OCI-LY7 (cell line): Measurements from ENCODE around the gene PLOD1. TPM values are rescaled to one million over a fixed set of nuclear protein-coding genes. Genes with fewer than 3 reads are reported as not detected.
A peak's percentile ranks its signal among the peaks of the same experiment; 100 is the strongest.
"Not testable (repeated sequence)": the region's sequence is repeated elsewhere in the genome, so short reads cannot be mapped to it uniquely, and the experiment has no call there.

ENCODE experiments used
- BruUV-seq: library from RNA; stranded (reverse); fragments of 400-500 nt; replicated peaks from 2 replicates; lab custom pipeline; 2021; lab: Mats Ljungman, UMichigan
- CTCF ChIA-PET: fragments of 300-600 bp; sonication (Branson Sonifier 250); formaldehyde crosslinking; loops from one replicate; lab custom pipeline; 2022; ENCODE audit warnings: antibody characterized with exemption; ENCODE audit not compliant: unreplicated experiment; lab: Charles Lee
- POLR2A ChIA-PET: fragments of 300-600 bp; sonication (Branson Sonifier 250); formaldehyde crosslinking; loops from one replicate; lab custom pipeline; 2022; ENCODE audit warnings: antibody characterized with exemption; lab: Charles Lee
- DNase-seq: peaks from one replicate; pipeline ENCODE4 v3.0.0-alpha.2; 2015; ENCODE audit warnings: low spot score
- H2AFZ ChIP-seq: fragments of 200-600 bp; sonication (generic), shearing (Covaris generic); 2 replicates; pipeline ENCODE4 v1.6.1; 2014; ENCODE audit warnings: mild to moderate bottlenecking, antibody characterized with exemption, low read length, moderate library complexity
- H3K27ac ChIP-seq: fragments of 200-600 bp; sonication (generic); 2 replicates; pipeline ENCODE4 v1.5.1; 2014; ENCODE audit warnings: mixed run types, low read depth, mild to moderate bottlenecking, moderate library complexity, low read length, inconsistent platforms; ENCODE audit not compliant: poor library complexity, severe bottlenecking
- H3K36me3 ChIP-seq: fragments of 200-600 bp; sonication (generic); 2 replicates; pipeline ENCODE4 v1.6.1; 2014; ENCODE audit warnings: mild to moderate bottlenecking, antibody characterized with exemption, low read length, moderate library complexity, mixed read lengths; ENCODE audit not compliant: insufficient read depth
- H3K4me1 ChIP-seq: fragments of 200-600 bp; sonication (generic); 2 replicates; pipeline ENCODE4 v1.5.1; 2014; ENCODE audit warnings: mild to moderate bottlenecking, low read length; ENCODE audit not compliant: insufficient read depth, poor library complexity, severe bottlenecking
- H3K4me2 ChIP-seq: fragments of 200-600 bp; sonication (generic); 2 replicates; pipeline ENCODE4 v1.6.1; 2014; ENCODE audit warnings: mild to moderate bottlenecking, low read length
- H3K4me3 ChIP-seq: fragments of 200-600 bp; sonication (generic); 2 replicates; pipeline ENCODE4 v1.5.1; 2014; ENCODE audit warnings: mild to moderate bottlenecking, low read depth, low read length; ENCODE audit not compliant: poor library complexity, severe bottlenecking
- H3K79me2 ChIP-seq: fragments of 200-600 bp; sonication (generic); 2 replicates; pipeline ENCODE4 v1.6.1; 2016; ENCODE audit warnings: low read depth, mild to moderate bottlenecking, low read length, moderate library complexity, mixed read lengths; ENCODE audit not compliant: insufficient read depth
- H3K9me2 ChIP-seq: fragments of 200-600 bp; sonication (generic); 2 replicates; pipeline ENCODE4 v1.6.1; 2016; ENCODE audit warnings: mild to moderate bottlenecking, low read length, mixed read lengths; ENCODE audit not compliant: insufficient read depth
- H3K9me3 ChIP-seq: fragments of 200-600 bp; sonication (generic); 2 replicates; pipeline ENCODE4 v1.6.1; 2014; ENCODE audit warnings: mild to moderate bottlenecking, mixed run types, low read length, mixed read lengths
- H4K20me1 ChIP-seq: fragments of 200-600 bp; sonication (generic); 2 replicates; pipeline ENCODE4 v1.6.1; 2014; ENCODE audit warnings: mild to moderate bottlenecking, antibody characterized with exemption, low read length, moderate library complexity, mixed read lengths; ENCODE audit not compliant: insufficient read depth
- CTCF ChIP-seq: fragments of 200-600 bp; sonication (generic); conservative IDR thresholded peaks from 2 replicates; pipeline ENCODE4 v1.5.1; 2014; ENCODE audit warnings: mild to moderate bottlenecking, antibody characterized with exemption, low read length, moderate library complexity, mixed read lengths
- EZH2phosphoT487 ChIP-seq: fragments of 200-600 bp; sonication (generic); IDR thresholded peaks from 2 replicates; pipeline ENCODE4 v1.6.1; 2018; ENCODE audit warnings: low read depth, borderline replicate concordance, mild to moderate bottlenecking, mixed run types, antibody characterized with exemption, low read length, moderate library complexity, mixed read lengths
- intact Hi-C: fragments of 100-400 bp; cut with micrococcal nuclease; formaldehyde crosslinking; loops from one replicate; pipeline ENCODE4 v1.10.0; 2022; ENCODE audit not compliant: unreplicated experiment
- total RNA-seq, 2 experiments: library from RNA; depleted of rRNA in 1 of 2; stranded (reverse); fragments of >200 nt in 1 of 2; shearing (Covaris generic) in 1 of 2; gene quantifications; 2 replicates each; pipeline ENCODE4 v1.2.3, GENCODE V29; 2014 to 2022

Gene PLOD1
- total RNA-seq, 2 experiments from 2014 or later = 11.3 to 11.7 TPM

- Histone ChIP-seq H3K27ac (peak overlapping the region; percentile 13), H4K20me1 (peaks cover 17% of the 10 kb centered on the region), H3K79me2 (peaks cover 31% of the 10 kb centered on the region), H3K9me2 (no peaks in the 10 kb centered on the region), H3K4me1 (peaks cover 32% of the 10 kb centered on the region), H3K4me3 (peak overlapping the region; percentile 75), H2AFZ (no peak overlapping the region), H3K36me3 (peaks cover 51% of the 10 kb centered on the region), H3K9me3 (no peaks in the 10 kb centered on the region), H3K4me2 (peak overlapping the region; percentile 92)
- ChIA-PET POLR2A (interaction anchor here (0.7 to 1.4 kb wide), 2 partner anchors 14 to 1977 kb away, joined by 3 to 8 read pairs; no protein-coding TSS in a partner anchor), CTCF (interaction anchor here (0.6 kb wide), 1 partner anchor 32 kb away, joined by 3 read pairs; no protein-coding TSS in a partner anchor)
- DNase-seq = peak; percentile 53
- TF ChIP-seq EZH2phosphoT487 (no peak), CTCF (peak; percentile 19; the same call in 1 of the 2 replicates)
- intact Hi-C loops = no loop called here
- BruUV-seq = no TSS peak
Observed at GRCh38 chr1:11924334-11925195, 10.0 kb upstream of the PLOD1 start.

- DNase-seq, CTCF ChIA-PET, BruUV-seq, H2AFZ ChIP-seq, intact Hi-C loops, H3K9me3 ChIP-seq, H3K9me2 ChIP-seq: not testable (repeated sequence)
- Histone ChIP-seq H4K20me1 (peaks cover 17% of the 10 kb centered on the region), H3K79me2 (peaks cover 31% of the 10 kb centered on the region), H3K4me1 (peaks cover 39% of the 10 kb centered on the region), H3K36me3 (peaks cover 43% of the 10 kb centered on the region), H3K27ac (peak overlapping the region; percentile 13), H3K4me2 (peak overlapping the region; percentile 92), H3K4me3 (peak overlapping the region; percentile 75)
- POLR2A ChIA-PET = interaction anchor here (0.7 to 1.4 kb wide), 2 partner anchors 15 to 1976 kb away, joined by 3 to 8 read pairs; no protein-coding TSS in a partner anchor
Observed at GRCh38 chr1:11925196-11925937, 9.2 kb upstream of the PLOD1 start.

GRCh38 chr1:11925938-11926292 is 8.6 kb upstream of the PLOD1 start:
- no peaks in the 10 kb centered on the region for H3K9me3 ChIP-seq
- peaks cover 17% of the 10 kb centered on the region for H4K20me1 ChIP-seq
- no peaks in the 10 kb centered on the region for H3K9me2 ChIP-seq
- H2AFZ ChIP-seq = no peak overlapping the region
- ChIA-PET CTCF (no interaction called here), POLR2A (interaction anchor here (1.4 kb wide), 1 partner anchor 16 kb away, joined by 8 read pairs; no protein-coding TSS in a partner anchor)
- TF ChIP-seq EZH2phosphoT487 (no peak), CTCF (no peak)
- peaks cover 31% of the 10 kb centered on the region for H3K79me2 ChIP-seq
- H3K27ac ChIP-seq = no peak overlapping the region
- intact Hi-C loops = loop anchor here (1.0 kb wide), 1 partner anchor 17 kb away; no protein-coding TSS in a partner anchor
- BruUV-seq = no TSS peak
- peak overlapping the region; percentile 92 for H3K4me2 ChIP-seq
- H3K36me3 ChIP-seq = peaks cover 37% of the 10 kb centered on the region
- H3K4me1 ChIP-seq = peaks cover 45% of the 10 kb centered on the region
- H3K4me3 ChIP-seq = peak overlapping the region; percentile 75
- DNase-seq = no peak
